Testis (tissue), 2 donors: ENCODE measurements around the gene MAP2.

Experiments
- POLR2A ChIP-seq: fragments of 450-650 bp; IDR thresholded peaks from one replicate; pipeline ENCODE4 v1.6.1; 2017; ENCODE audit warnings: antibody characterized with exemption, mild to moderate bottlenecking, moderate library complexity
- TF ChIP-seq, protein P1 (sequence below), 3 experiments: fragments of 450-650 bp in 2 of 3; fragments of 200-600 bp in 1 of 3; sonication (generic) in 1 of 3; IDR thresholded peaks; one replicate each; pipeline ENCODE4 v1.5.1; 2016 to 2019; ENCODE audit warnings: antibody characterized with exemption in 3 of 3, mild to moderate bottlenecking in 2 of 3, moderate library complexity in 1 of 3

GRCh38 chr2:209690029-209690754 is 266.3 kb downstream of the MAP2 start:
- TF ChIP-seq, protein P1, sequence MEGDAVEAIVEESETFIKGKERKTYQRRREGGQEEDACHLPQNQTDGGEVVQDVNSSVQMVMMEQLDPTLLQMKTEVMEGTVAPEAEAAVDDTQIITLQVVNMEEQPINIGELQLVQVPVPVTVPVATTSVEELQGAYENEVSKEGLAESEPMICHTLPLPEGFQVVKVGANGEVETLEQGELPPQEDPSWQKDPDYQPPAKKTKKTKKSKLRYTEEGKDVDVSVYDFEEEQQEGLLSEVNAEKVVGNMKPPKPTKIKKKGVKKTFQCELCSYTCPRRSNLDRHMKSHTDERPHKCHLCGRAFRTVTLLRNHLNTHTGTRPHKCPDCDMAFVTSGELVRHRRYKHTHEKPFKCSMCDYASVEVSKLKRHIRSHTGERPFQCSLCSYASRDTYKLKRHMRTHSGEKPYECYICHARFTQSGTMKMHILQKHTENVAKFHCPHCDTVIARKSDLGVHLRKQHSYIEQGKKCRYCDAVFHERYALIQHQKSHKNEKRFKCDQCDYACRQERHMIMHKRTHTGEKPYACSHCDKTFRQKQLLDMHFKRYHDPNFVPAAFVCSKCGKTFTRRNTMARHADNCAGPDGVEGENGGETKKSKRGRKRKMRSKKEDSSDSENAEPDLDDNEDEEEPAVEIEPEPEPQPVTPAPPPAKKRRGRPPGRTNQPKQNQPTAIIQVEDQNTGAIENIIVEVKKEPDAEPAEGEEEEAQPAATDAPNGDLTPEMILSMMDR (IDR thresholded peaks at IDR 0.05), result no peak
- no peak for TF ChIP-seq POLR2A
